Muscle layer of duodenum (tissue), 2 donors: ENCODE results near the gene NSD1.

Source experiments
- H3K27ac ChIP-seq: one replicate; pipeline ENCODE4 v1.7.0; 2013; ENCODE audit warnings: mild to moderate bottlenecking, low read length
- H3K27me3 ChIP-seq: one replicate; pipeline ENCODE4 v1.7.0; 2013; ENCODE audit warnings: low read depth, mild to moderate bottlenecking, control low read depth, low read length
- H3K36me3 ChIP-seq, 2 donors: one replicate each; pipeline ENCODE4 v1.7.0; 2013; ENCODE audit warnings: low read length in 2 of 2, control low read depth in 1 of 2, mild to moderate bottlenecking in 1 of 2; ENCODE audit not compliant: insufficient read depth in 2 of 2, control insufficient read depth in 1 of 2
- H3K4me1 ChIP-seq, 2 donors: one replicate each; pipeline ENCODE4 v1.7.0; 2013; ENCODE audit warnings: low read length in 2 of 2, mild to moderate bottlenecking in 2 of 2, control low read depth in 1 of 2, moderate library complexity in 1 of 2; ENCODE audit not compliant: insufficient read depth in 2 of 2, control insufficient read depth in 1 of 2
- H3K4me3 ChIP-seq, 2 donors: one replicate each; pipeline ENCODE4 v1.7.0; 2013; ENCODE audit warnings: low read length in 2 of 2, low read depth in 1 of 2, mild to moderate bottlenecking in 1 of 2
- H3K9me3 ChIP-seq, 2 donors: one replicate each; pipeline ENCODE4 v1.7.0; 2013; ENCODE audit warnings: low read length in 2 of 2, control low read depth in 1 of 2, mild to moderate bottlenecking in 1 of 2; ENCODE audit not compliant: control insufficient read depth in 1 of 2
- donor health status: healthy.

NSD1 gene

GRCh38 chr5:177329883-177330282 is 196.3 kb downstream of the NSD1 start:
- H3K4me3 ChIP-seq: no peak overlapping the region

DNA sequence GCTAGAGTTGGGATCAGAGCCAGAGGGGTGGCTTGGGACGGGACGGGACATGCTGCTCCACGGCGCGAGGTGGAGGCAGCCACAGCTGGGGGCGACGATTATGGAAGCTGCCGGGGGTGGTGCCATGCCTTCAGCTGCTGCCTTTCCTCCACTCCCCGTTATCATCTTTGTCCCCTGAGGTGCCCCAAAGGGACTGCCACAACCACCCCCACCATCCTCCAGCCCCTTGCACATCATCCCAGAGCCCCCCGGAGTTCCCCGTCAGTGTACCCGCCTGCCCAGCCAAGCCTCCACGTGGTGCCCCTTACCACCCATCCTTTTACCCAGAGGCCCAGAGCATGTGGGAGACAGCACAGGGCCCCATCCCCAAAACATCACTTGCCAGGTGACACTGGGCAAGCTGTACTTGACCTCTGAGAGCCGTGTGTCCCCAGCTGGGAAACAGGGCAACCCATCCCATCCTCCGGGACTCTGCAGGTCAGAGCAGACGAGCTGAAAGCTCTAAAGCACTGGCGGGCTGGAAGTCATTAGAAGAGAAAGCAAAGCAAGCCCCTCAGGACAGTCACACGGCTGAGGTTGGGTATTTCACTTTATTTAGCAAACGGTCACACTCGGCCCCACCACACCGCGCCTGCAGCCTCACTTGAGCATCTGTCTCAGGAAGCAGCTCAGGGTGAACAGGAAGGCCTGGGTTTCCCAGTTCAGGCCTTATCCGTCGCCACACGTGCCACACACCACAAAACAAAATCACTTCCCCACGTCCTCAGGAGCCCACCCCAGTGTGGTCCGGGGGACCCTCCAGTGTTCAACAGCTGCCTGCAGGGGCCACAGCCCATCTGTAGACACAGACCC is 197.6 kb downstream of the NSD1 start:
- Histone ChIP-seq H3K27ac (no peak overlapping the region), H3K9me3 (no peaks in the 10 kb centered on the region), H3K4me1 (no peaks in the 10 kb centered on the region), H3K4me3 (no peak overlapping the region), H3K27me3 (no peaks in the 10 kb centered on the region), H3K36me3 (peaks cover 32 to 70% of the 10 kb centered on the region in 2 donors)

More at GRCh38 chr5:177329883-177330282, 196.3 kb downstream of the NSD1 start:
- no peak overlapping the region for H3K27ac ChIP-seq
- no peaks in the 10 kb centered on the region for H3K4me1 ChIP-seq
- no peaks in the 10 kb centered on the region for H3K27me3 ChIP-seq
- H3K9me3 ChIP-seq: no peaks in the 10 kb centered on the region
- peaks cover 20 to 57% of the 10 kb centered on the region in 2 donors for H3K36me3 ChIP-seq

- no peaks in the 10 kb centered on the region for H3K9me3 ChIP-seq
- H3K36me3 ChIP-seq: peaks cover 41 to 81% of the 10 kb centered on the region in 2 donors
- H3K27me3 ChIP-seq: no peaks in the 10 kb centered on the region
- H3K27ac ChIP-seq: no peak overlapping the region
- H3K4me3 ChIP-seq: no peak overlapping the region
- no peaks in the 10 kb centered on the region for H3K4me1 ChIP-seq
Observed at GRCh38 chr5:177332031-177332895, 198.7 kb downstream of the NSD1 start.

DNA sequence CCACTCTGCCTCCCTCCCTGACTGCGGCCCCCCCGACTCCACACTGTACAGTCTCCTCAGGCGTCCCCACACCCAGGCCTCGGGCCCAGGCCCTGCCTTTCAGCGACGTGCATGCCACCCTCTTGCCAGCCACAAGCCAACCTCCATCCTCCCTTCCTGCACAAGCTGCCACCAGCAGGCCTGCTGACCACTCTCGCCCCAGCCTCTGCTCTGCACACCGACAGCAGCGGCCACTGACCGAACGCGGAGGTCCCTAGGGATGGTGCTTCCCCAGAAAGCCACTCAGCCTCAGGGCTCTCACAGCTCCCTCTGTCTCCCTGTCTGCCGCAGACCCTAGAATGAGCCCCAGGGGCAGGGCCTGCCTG is 199.3 kb downstream of the NSD1 start:
- Histone ChIP-seq H3K4me1 (no peaks in the 10 kb centered on the region), H3K36me3 (peaks cover 46 to 83% of the 10 kb centered on the region in 2 donors), H3K27me3 (no peaks in the 10 kb centered on the region), H3K9me3 (no peaks in the 10 kb centered on the region), H3K4me3 (no peak overlapping the region), H3K27ac (no peak overlapping the region)

DNA sequence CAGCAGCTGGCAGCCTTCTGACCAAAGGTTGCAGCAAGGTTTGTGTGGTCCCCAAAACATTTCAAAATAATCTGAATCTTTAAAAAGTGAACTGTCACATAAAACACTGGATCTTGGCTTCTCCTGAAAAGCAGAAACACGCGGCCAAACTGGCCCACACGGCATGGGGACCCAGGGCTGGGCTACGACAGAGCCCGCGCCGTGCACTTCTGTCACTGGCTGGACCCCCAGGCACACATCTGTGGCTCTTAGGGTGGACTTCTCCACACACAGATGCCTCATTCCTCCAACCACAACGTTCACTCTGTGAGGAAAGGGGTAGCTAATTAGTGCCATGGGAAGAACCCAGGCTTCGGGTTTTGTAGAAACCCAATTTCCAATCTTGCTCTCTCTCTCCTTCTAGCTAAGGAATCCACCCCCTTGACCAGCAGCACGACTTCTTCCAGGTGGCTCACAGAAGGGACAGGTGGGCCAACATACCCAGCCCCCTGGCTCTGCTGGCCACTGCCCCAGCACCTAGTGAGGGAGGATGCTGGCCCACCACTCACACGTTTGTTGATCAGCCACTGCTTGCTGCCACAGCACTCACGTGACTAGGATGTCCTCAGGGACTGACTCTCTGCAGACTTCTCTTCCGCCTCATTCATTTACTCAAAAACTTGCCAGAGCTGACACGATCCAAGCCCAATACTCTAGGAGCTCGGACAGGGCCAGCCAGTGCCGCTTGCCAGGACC is 200.0 kb downstream of the NSD1 start:
- H3K27me3 ChIP-seq: no peaks in the 10 kb centered on the region
- H3K36me3 ChIP-seq: peaks cover 53 to 85% of the 10 kb centered on the region in 2 donors
- H3K4me1 ChIP-seq: no peaks in the 10 kb centered on the region
- no peaks in the 10 kb centered on the region for H3K9me3 ChIP-seq
- no peak overlapping the region for H3K4me3 ChIP-seq
- no peak overlapping the region for H3K27ac ChIP-seq

- Histone ChIP-seq H3K27me3 (no peaks in the 10 kb centered on the region), H3K36me3 (peaks cover 55 to 91% of the 10 kb centered on the region in 2 donors), H3K4me3 (no peak overlapping the region), H3K9me3 (no peaks in the 10 kb centered on the region), H3K4me1 (no peaks in the 10 kb centered on the region), H3K27ac (no peak overlapping the region)
Observed at GRCh38 chr5:177334155-177334551, 200.6 kb downstream of the NSD1 start.

DNA sequence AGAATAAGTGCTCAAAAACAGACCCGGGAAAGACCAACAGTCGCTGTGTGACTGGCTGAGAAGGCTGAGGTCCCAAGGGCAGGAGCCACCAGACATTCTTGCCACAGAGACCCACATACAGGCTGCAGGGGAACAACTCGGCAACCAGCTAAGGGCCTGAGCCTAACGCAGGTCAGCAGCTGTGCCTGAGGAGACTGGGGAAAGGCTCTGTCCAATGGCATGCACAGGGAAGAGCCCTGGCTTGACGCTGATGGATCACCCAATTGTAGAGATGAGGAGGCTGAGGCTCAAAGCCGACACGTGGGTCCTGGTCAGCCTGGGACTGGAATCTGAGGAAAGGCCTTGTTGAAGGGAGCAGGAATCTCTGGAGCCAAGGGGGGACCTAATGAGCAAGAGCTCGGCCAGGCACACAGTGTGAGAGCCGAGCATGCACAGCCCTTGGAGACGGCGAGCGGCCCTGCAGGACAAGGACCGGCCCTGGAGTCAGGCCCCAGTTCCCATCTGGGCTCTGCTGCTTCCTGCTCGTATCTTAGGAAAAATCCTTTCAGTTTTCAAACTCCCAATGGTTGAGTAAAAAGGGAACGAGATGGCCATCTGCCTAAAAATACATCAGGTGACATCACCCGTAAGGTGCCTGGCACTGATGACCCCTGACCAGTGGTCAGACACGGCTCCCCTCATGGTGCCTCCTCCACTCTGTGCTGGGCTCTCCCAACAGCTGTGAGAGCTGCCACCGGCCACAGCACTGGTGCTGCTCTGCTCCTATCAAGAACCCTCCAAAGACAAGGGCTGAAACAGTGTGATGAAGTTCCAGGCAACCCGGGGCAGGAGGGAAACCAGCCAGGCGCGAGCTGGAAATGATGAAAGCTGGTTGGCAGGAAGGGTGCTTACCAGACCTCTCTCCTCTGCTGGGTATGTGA is 201.5 kb downstream of the NSD1 start:
- no peak overlapping the region for H3K27ac ChIP-seq
- H3K36me3 ChIP-seq: peaks cover 48 to 91% of the 10 kb centered on the region in 2 donors

GRCh38 chr5:177335701-177336065 is 202.1 kb downstream of the NSD1 start:
- H3K36me3 ChIP-seq: peaks cover 42 to 86% of the 10 kb centered on the region in 2 donors
- no peaks in the 10 kb centered on the region for H3K27me3 ChIP-seq

More for the DNA sequence above, 201.5 kb downstream of the NSD1 start:
- Histone ChIP-seq H3K4me3 (no peak overlapping the region), H3K4me1 (no peaks in the 10 kb centered on the region), H3K9me3 (no peaks in the 10 kb centered on the region), H3K27me3 (no peaks in the 10 kb centered on the region)

GRCh38 chr5:177336112-177336511 is 202.5 kb downstream of the NSD1 start:
- Histone ChIP-seq H3K36me3 (peaks cover 40 to 83% of the 10 kb centered on the region in 2 donors), H3K4me1 (no peaks in the 10 kb centered on the region), H3K4me3 (no peak overlapping the region), H3K27me3 (no peaks in the 10 kb centered on the region), H3K9me3 (no peaks in the 10 kb centered on the region), H3K27ac (no peak overlapping the region)

More at GRCh38 chr5:177335701-177336065, 202.1 kb downstream of the NSD1 start:
- Histone ChIP-seq H3K4me1 (no peaks in the 10 kb centered on the region), H3K4me3 (no peak overlapping the region), H3K9me3 (no peaks in the 10 kb centered on the region), H3K27ac (no peak overlapping the region)
